Hippocampal formation (tissue), 2 donors: ENCODE results near the gene CR1.
"Not testable (repeated sequence)": the region's sequence is repeated elsewhere in the genome, so short reads cannot be mapped to it uniquely, and the experiment has no call there.

Experiments used
- DNase-seq, 2 donors: peaks; one replicate each; lab custom pipeline; 2025; lab: John Stamatoyannopoulos, UW

CR1 gene

DNA sequence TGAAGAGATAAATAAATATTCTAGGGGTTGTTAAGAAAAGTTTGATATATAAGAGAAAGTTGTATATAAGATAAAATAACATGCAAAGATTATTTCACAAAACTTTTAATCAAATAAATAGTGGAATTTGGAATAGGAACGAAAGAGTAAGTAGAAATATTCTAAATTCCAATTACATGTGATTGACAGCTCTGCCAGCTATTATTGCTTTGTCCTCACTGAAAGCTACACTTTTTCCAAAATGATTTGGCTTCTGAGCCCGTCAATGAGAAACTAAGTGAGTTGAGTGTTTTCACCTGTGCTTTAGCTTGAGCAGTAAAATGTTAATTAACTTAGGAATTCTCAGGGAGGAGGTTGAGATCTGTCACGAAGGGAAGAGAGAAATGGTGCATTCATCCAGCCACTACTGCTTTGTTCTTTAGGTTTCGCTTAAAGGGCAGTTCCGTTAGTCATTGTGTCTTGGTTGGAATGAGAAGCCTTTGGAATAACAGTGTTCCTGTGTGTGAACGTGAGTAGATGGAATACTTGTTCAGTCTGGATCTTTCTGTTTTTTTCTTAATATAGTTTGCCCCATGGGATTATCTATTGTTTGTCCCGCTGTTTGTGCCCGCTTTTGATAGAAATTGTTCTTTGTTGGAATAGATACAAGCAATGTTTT is 85.7 kb downstream of the CR1 start:
- no peak for DNase-seq

DNA sequence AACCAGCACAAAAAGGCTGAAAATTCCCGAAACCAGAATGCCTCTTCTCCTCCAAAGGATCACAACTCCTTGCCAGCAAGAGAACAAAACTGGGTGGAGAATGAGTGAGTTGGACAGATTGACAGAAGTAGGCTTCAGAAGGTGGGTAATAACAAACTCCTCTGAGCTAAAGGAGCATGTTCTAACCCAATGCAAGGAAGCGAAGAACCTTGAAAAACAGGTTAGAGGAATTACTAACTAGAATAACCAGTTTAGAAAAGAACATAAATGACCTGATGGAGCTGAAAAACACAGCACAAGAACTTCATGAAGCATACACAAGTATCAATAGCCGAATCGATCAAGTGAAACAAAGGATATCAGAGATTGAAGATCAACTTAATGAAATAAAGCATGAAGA is 93.5 kb downstream of the CR1 start:
- not testable (repeated sequence) for DNase-seq

DNA sequence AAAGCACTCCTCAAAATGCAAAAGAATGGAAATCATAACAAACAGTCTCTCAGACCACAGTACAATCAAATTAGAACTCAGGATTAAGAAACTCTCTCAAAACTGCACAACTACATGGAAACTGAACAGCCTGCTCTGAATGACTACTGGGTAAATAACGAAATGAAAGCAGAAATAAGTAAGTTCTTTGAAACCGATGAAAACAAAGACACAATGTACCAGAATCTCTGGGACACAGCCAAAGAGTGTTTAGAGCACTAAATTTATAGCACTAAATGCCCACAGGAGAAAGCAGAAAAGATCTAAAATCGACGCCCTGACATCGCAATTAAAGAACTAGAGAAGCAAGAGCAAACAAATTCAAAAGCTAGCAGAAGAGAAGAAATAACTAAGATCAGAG is 95.2 kb downstream of the CR1 start:
- DNase-seq = peak in 1 of 2 donors; percentile 38

DNA sequence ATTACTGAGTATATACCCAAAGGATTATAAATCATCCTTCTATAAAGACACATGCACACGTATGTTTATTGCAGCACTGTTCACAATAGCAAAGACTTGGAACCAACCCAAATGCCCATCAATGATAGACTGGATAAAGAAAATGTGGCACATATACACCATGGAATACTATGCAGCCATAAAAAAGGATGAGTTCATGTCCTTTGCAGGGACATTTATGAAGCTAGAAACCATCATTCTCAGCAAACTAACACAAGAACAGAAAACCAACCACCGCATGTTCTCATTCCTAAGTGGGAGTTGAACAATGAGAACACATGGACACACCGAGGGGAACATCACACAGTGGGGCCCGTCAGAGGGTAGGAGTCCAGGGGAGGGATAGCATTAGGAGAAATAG is 98.1 kb downstream of the CR1 start:
- not testable (repeated sequence) for DNase-seq

DNA sequence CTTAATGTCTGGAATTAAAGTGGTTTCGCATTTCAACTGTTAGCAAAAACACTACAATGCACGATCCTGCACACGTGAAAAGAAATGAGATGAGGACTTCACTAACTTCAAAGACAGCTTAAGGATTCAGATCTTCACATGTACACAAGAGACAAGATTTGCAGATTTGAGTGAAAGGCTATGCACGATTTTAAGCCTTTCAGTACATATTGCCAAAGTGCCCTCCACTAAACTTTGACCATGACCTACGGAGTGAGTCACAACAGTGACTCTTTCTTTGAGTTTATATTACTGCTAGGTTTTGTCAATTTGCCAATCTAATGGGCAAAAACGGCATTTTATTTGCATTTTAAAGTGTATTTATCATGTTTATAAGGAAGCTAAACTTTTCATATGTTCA is 107.8 kb downstream of the CR1 start:
- DNase-seq = no peak

DNA sequence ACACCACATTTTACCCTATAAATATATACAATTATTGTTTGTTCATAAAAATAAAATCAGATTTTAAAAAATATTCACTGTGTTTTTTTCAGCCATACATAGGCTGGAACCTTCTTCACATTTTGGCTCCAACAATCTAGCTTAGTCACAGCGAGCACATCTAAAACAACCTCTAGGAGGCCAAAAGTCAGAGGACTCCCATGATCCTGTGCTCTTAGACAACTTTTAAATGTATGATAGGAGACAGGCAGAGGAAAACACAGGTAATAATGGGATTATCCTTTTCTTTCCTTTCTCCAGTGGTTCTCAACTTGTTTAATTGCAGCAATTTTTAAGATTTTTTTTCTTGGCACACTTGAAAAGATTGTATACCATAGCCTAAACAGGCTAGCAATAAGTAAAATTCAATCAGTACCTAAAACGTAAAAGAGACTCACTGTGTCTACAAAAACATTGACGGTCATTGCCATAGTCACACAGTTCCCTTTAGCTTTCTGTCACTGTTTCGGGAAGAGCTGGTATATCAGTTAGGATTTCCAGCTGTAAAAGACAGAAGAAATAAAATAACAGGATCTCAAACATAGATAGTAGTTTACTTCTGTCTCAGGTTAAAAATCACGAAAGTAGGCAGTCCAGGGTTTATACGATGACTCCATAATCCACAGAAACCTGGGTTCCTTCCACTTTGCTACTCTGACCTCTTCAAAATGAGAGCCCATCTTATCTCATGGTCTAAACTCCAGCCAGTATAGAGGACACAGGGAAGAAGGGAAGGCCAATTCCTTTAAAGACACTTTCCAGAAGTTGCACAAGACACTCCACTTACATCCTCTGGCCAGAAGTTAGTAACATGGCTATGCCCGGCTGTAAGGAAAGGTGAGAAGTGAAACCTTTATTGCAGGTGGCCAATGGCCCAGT is 109.7 kb downstream of the CR1 start:
- DNase-seq = no peak

DNA sequence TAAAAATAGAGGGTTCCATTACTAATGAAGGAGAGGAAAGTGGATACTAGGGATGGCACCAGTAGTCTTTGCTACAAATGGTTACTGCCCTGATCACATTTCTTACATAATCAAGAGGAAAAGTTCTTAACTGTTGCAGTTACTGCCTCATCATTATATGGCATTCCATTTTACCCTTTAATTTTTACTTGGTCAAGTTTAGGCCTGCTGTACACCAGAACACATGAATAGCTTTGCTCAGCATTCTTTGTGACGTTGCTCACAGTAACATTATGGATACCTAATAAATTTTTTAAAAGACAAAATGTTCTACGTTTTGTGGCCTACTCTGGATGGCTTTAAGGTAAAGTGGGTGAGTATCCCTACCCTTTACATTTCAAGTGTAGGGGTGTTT is 110.4 kb downstream of the CR1 start:
- no peak for DNase-seq

DNA sequence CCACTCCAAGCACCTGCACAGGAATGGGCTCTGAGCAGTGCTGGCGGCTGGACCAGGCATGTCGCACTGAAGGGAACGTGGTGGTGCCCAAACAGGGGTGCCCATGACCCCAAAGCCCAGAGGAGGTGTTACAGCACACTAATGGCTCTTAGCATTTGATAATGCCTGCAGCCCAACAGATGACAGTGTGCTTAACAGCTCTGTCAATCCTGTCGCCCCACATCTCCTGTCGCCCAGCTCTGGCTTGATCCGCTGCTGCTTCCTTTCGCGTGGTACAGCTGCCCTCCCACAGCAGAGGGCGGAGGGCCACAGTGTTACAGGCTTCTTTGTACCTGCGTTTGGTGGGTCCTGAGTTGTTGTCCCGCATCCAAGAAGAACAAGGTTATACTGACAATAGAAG is 116.8 kb downstream of the CR1 start:
- DNase-seq = no peak

DNA sequence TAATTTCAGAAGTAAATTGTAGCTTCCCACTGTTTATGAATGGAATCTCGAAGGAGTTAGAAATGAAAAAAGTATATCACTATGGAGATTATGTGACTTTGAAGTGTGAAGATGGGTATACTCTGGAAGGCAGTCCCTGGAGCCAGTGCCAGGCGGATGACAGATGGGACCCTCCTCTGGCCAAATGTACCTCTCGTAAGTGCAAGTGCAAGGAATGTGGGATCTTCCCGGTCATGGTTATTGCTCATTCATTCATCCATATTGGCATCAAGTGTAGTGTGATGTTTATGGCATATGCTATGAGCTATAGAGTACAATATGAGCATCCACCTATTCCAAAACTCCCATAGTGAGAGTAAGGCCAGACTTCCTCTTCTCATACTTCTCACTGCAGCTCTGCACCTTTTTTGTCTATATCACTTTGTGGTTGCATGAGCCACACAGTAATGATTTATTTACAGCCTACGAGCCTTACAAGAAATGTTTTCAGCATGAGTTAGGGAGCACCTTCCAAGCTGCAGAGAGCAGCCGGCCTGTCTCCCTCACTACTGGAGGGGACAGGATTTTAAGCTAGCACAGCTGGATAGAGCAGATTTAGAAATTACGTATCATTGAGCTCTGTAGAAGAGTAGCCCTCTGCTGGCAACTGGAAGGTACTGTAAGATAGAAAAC is 124.0 kb downstream of the CR1 start:
- DNase-seq = peak; percentile 25 to 85

DNA sequence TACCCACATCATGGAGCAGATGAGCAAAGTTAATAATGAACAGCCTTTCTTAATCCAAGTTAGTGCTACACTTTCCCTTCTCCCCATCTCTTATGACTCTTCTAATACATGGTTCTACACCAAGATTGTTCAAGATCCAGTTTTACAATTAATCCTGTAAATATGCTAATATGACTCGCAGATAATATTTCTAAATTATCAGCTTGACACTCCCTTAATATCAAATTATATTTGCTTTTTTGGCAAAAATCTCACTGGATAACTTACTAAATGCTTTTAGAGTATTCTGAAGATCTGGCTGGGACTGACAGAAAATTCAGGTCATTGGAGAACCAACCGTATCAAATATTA is 124.6 kb downstream of the CR1 start:
- no peak for DNase-seq

DNA sequence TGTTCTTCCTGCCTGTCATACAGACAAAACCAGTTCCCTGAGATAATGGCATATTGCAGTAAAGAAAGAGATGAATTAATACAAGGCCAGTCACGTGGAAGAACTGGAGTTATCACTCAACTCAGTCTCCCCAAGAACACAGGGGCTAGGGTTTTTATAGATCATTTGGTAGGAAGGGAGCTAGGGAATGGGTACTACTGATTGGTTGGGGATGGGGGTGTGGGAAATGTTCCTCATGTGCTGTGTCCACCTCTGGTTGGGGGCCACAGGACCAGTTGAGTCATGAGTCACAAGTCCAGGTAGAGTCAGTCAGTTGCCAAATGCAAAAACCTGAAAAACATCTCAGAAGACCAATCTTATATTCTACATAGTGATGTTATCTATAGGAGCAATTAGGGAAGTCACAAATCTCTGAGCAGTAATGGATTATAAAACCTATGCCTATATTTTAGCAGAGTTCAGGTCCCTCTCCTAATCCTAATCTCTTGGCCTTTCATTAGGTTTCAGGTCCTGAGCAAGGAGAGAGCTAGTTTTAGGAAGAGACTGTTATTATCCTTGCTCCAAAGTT is 129.6 kb downstream of the CR1 start:
- not testable (repeated sequence) for DNase-seq

DNA sequence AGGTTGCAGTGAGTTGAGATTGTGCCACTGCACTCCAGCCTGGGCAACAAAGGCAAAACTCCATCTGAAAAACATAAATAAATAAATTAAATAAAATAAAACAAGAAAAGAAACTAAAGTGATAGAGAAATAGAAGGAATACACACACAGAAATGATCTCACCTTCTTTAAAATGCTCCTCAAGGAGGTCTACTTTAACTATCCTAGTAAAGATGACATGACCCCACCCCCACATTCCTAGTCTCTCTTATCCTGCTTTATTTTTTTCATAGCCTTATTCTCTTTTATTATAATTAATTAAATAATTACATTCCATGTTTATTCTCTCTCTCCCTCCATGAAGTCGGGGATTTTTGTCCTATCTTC is 131.0 kb downstream of the CR1 start:
- no peak for DNase-seq

DNA sequence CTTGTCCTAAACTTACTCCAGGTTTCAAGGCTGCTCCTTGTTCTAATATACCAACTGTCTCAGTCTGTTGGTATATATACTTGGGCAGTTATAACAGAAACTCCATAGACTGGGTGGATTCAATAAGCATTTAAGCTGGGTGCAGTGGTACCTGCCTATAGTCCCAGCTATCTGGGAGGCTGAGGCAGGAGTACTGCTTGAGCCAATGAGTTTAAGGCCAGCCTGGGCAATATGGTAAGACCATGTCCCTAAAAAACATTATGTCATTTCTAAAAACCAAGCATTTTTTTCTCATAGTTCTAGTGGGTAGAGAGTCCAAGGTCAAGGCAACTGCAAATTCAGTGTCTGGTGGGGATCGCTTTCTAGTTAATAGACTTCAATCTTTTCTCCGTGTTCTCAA is 131.5 kb downstream of the CR1 start:
- DNase-seq = no peak

DNA sequence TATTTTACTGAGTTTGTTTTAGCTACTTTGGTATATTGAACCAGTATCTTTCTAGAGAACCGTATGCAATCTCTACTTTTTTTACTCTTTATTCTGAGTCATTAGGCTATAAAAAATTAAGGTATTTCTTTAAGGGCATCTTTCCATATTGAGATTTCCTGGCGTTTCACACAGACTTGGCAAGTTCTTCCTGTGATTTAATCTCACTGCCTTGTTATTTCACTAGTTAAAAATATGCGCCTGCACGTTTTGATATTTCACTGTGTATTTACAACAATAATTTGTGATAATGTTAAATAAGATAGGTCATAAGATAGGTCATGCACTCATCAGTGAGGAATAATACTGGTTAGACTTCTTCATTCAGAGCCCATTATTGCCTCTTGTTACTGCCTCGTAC is 132.8 kb downstream of the CR1 start:
- no peak for DNase-seq

DNA sequence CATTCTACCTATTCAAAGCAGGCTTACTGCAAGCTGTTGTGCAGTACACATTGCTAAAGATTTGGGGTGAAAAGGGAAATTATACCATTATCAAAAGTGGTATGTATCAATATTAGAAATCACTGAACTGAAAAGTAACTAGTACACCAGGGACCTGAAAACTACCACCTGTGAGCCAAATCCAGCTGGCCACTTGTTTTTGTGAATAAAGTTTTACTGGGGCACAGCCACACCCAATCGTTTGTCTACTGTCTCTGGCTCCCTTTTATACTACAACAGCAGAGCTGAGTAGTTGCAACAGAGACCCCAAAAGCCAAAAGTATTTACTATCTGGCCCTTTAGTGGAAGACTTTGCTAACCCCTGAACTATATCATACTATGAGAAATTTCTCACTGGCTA is 135.2 kb downstream of the CR1 start:
- no peak for DNase-seq

DNA sequence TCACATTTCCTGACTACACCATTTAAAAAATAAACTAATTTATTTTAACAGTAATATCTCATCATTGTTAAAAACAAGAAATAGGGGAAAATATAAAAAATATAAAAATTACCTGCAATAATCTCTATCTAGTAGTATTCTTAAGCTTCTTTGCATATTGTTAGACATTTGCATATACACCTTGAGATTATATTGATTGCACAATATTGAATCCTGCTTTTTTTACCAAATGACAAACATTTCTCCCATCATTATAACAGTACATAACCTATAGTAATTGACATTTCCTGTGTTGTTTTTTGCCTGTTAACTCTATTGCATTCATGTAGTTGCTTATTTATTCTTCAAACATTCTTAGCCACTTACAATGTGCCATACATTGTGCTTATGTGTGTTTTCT is 137.3 kb downstream of the CR1 start:
- no peak for DNase-seq

DNA sequence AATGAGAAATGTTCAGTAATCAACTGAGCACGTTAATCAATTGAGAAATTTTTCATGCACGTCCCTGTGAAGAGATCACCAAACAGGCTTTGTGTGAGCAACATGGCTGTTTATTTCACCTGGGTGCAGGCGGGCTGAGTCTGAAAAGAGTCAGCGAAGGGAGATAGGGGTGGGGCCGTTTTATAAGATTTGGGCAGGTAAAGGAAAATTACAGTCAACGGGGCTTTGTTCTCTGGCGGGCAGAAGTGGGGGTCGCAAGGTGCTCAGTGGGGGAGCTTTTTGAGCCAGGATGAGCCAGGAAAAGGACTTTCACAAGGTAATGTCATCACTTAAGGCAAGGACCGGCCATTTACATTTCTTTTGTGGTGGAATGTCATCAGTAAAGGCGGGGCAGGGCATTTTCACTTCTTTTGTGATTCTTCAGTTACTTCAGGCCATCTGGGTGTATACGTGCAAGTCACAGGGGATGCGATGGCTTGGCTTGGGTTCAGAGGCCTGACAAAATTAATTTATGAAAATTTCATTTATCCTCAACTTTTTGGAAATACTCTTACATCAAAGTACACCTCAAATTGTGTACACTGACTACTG is 137.8 kb downstream of the CR1 start:
- not testable (repeated sequence) for DNase-seq

DNA sequence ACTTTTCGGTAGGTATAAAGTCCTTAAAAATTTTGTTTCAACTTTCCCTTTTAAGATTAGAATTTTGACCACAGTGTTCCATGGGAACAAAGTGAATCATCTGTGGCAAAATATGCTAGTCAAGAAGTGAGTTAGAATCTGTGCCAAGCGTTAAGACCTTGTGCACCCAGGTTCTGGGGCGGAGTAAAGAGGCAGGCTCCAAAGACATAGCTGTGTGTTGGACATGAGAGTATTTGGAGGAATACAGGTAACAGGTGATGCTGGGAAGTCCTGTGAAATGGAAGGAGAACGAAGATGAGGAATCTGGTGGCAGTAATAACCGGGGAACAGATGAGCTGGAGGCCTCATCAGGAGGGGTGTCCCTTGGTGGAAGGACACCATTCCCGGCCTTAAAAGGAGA is 138.3 kb downstream of the CR1 start:
- not testable (repeated sequence) for DNase-seq

DNA sequence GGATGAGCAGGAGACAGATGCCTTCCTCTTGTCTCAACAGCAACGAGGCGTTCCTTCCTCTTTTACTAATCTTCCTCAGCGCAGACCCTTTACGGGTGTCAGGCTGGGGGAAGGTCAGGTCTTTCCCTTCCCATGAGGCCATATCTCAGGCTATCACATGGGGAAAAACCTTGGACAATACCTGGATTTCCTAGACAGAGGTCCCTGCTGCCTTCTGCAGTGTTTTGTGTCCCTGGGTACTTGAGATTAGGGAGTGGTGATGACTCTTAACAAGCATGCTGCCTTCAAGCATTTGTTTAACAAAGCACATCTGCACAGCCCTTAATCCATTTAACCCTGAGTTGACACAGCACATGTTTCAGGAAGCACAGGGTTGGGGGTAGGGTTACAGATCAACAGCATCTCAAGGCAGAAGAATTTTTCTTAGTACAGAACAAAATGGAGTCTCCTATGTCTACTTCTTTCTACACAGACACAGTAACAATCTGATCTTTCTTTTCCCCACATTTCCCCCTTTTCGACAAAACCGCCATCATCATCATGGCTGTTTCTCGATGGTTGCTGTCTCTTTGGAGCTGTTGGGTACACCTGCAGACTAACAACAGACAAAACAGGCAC is 139.7 kb downstream of the CR1 start:
- not testable (repeated sequence) for DNase-seq

DNA sequence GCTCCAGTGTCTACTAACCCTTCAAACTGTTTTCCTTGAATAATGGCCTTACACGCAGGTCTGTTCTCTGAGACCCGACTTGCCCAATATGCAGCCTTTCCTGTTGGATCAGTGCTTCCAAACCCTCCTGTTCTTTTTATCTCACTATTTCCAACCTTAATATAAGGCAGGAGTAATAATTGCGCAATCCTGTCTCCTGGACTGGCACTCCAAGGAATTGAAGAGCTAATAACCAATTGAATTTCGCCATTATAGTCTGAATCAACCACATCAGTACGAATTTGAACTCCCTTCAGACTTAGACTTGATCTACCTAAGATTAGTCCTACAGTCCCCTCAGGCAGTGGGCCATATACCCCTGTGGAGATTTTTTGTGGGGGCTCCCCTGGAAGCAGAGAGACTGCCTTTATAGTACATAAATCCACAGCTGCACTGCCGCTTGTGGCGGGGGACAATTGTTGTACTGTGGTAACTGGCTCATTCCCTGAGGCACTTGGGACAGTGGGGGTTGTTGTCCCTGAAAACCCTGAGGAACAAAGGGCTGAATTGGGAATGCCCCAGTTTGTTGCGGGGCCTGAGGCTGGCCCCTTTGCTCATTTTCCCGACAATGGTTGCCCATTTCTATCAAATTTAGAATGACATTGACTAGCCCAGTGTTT is 142.7 kb downstream of the CR1 start:
- DNase-seq = peak in 1 of 2 donors; percentile 34

DNA sequence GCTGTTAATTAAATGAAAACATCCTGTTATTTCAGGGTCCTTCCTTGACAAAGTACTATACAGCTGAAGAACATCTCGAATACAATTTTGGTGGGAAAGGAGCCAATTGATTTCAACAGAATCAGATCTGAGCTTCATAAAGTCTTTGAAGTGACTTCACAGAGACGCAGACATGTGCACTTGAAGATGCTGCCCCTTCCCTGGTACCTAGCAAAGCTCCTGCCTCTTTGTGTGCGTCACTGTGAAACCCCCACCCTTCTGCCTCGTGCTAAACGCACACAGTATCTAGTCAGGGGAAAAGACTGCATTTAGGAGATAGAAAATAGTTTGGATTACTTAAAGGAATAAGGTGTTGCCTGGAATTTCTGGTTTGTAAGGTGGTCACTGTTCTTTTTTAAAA is 143.4 kb downstream of the CR1 start:
- not testable (repeated sequence) for DNase-seq
